H9 (cell line): ENCODE data around the gene DFFB. TPM values are rescaled to one million over a fixed set of nuclear protein-coding genes. Genes with fewer than 3 reads are reported as not detected.

Source experiments
- DNase-seq: peaks from one replicate; pipeline ENCODE4 v3.0.0-alpha.2; 2017
- H2AFZ ChIP-seq: one replicate; pipeline ENCODE4 v1.6.1; 2013; ENCODE audit warnings: mild to moderate bottlenecking, low read length, control low read depth, moderate library complexity
- H2AK5ac ChIP-seq: 2 replicates; pipeline ENCODE4 v1.6.1; 2013; ENCODE audit warnings: low read length, control low read depth, mixed read lengths; ENCODE audit not compliant: insufficient read length
- H2BK120ac ChIP-seq: one replicate; pipeline ENCODE4 v1.6.1; 2013; ENCODE audit warnings: low read depth, mild to moderate bottlenecking, low read length, control low read depth, inconsistent platforms; ENCODE audit not compliant: poor library complexity, severe bottlenecking
- H2BK12ac ChIP-seq: 2 replicates; pipeline ENCODE4 v1.6.1; 2013; ENCODE audit warnings: low read length, control low read depth, mixed read lengths, low read depth; ENCODE audit not compliant: insufficient read length
- H2BK15ac ChIP-seq: 2 replicates; pipeline ENCODE4 v1.6.1; 2013; ENCODE audit warnings: low read depth, low read length, control low read depth
- H2BK20ac ChIP-seq: one replicate; pipeline ENCODE4 v1.6.1; 2013; ENCODE audit warnings: low read depth, mild to moderate bottlenecking, low read length, control low read depth, inconsistent platforms; ENCODE audit not compliant: poor library complexity, severe bottlenecking
- H2BK5ac ChIP-seq: 2 replicates; pipeline ENCODE4 v1.6.1; 2013; ENCODE audit warnings: low read length, control low read depth, mixed read lengths; ENCODE audit not compliant: insufficient read length
- H3K14ac ChIP-seq: 2 replicates; pipeline ENCODE4 v1.6.1; 2013; ENCODE audit warnings: low read length, control low read depth; ENCODE audit not compliant: insufficient read depth
- H3K18ac ChIP-seq: 2 replicates; pipeline ENCODE4 v1.6.1; 2013; ENCODE audit warnings: low read depth, mild to moderate bottlenecking, mixed read lengths, low read length, control low read depth; ENCODE audit not compliant: insufficient read length
- H3K23ac ChIP-seq: 2 replicates; pipeline ENCODE4 v1.6.1; 2013; ENCODE audit warnings: low read length, control low read depth, mixed read lengths, low read depth; ENCODE audit not compliant: insufficient read length
- H3K23me2 ChIP-seq: 2 replicates; pipeline ENCODE4 v1.6.1; 2013; ENCODE audit warnings: low read depth, mild to moderate bottlenecking, mixed read lengths, low read length, control low read depth; ENCODE audit not compliant: insufficient read length, poor library complexity, severe bottlenecking
- H3K27ac ChIP-seq: 2 replicates; pipeline ENCODE4 v1.5.1; 2013; ENCODE audit warnings: low read length, control low read depth, mixed read lengths, low read depth; ENCODE audit not compliant: insufficient read length
- H3K27me3 ChIP-seq: 2 replicates; pipeline ENCODE4 v1.6.1; 2013; ENCODE audit warnings: low read length, control low read depth, inconsistent platforms; ENCODE audit not compliant: insufficient read depth
- H3K4ac ChIP-seq: 2 replicates; pipeline ENCODE4 v1.6.1; 2013; ENCODE audit warnings: low read depth, mild to moderate bottlenecking, control low read depth, inconsistent platforms, low read length, moderate library complexity
- H3K4me1 ChIP-seq: 2 replicates; pipeline ENCODE4 v1.6.1; 2013; ENCODE audit warnings: low read length, control low read depth, inconsistent platforms; ENCODE audit not compliant: insufficient read depth
- H3K4me2 ChIP-seq: 2 replicates; pipeline ENCODE4 v1.6.1; 2013; ENCODE audit warnings: low read length, control low read depth, mixed read lengths; ENCODE audit not compliant: insufficient read length, insufficient read depth
- H3K56ac ChIP-seq: 2 replicates; pipeline ENCODE4 v1.6.1; 2013; ENCODE audit warnings: low read depth, mild to moderate bottlenecking, mixed read lengths, low read length, control low read depth; ENCODE audit not compliant: insufficient read length
- H3K79me1 ChIP-seq: 2 replicates; pipeline ENCODE4 v1.6.1; 2013; ENCODE audit warnings: low read depth, mild to moderate bottlenecking, moderate library complexity, low read length, control low read depth, inconsistent platforms; ENCODE audit not compliant: insufficient read depth, poor library complexity, severe bottlenecking
- H3K79me2 ChIP-seq: 2 replicates; pipeline ENCODE4 v1.6.1; 2013; ENCODE audit warnings: low read length, control low read depth, inconsistent platforms; ENCODE audit not compliant: insufficient read depth
- H3K9ac ChIP-seq: 2 replicates; pipeline ENCODE4 v1.6.1; 2013; ENCODE audit warnings: low read length, control low read depth, mixed read lengths; ENCODE audit not compliant: insufficient read length; ENCODE audit errors: extremely low read depth
- H3K9me3 ChIP-seq: one replicate; pipeline ENCODE4 v1.6.1; 2013; ENCODE audit warnings: low read depth, low read length, inconsistent platforms; ENCODE audit not compliant: control insufficient read depth
- H3T11ph ChIP-seq: one replicate; pipeline ENCODE4 v1.6.1; 2013; ENCODE audit warnings: mild to moderate bottlenecking, low read length, control low read depth, inconsistent platforms
- H4K20me1 ChIP-seq: one replicate; pipeline ENCODE4 v1.6.1; 2013; ENCODE audit not compliant: control insufficient read depth, insufficient read length, insufficient read depth
- H4K5ac ChIP-seq: 2 replicates; pipeline ENCODE4 v1.6.1; 2013; ENCODE audit warnings: low read depth, mild to moderate bottlenecking, mixed read lengths, low read length, control low read depth; ENCODE audit not compliant: insufficient read length
- H4K8ac ChIP-seq: replicated peaks from 2 replicates; pipeline ENCODE4 v1.6.1; 2013; ENCODE audit warnings: low read length, control low read depth, mixed read lengths, low read depth; ENCODE audit not compliant: insufficient read length
- H4K91ac ChIP-seq: 2 replicates; pipeline ENCODE4 v1.6.1; 2013; ENCODE audit warnings: low read depth, mild to moderate bottlenecking, moderate library complexity, mixed read lengths, low read length, control low read depth; ENCODE audit not compliant: insufficient read length
- H3K27ac Mint-ChIP-seq, 3 experiments: 2 replicates in 2 of 3; 3 replicates in 1 of 3; pipeline ENCODE4 v1.8.0; 2020 to 2021; ENCODE audit warnings: mixed read lengths in 3 of 3, mild to moderate bottlenecking in 1 of 3, moderate library complexity in 1 of 3
- H3K27me3 Mint-ChIP-seq: 2 replicates; pipeline ENCODE4 v1.8.0; 2021; ENCODE audit warnings: low read depth, mild to moderate bottlenecking, moderate library complexity, mixed read lengths
- H3K36me3 Mint-ChIP-seq, 3 experiments: 2 replicates in 2 of 3; 3 replicates in 1 of 3; pipeline ENCODE4 v1.8.0; 2020 to 2021; ENCODE audit warnings: low read depth in 3 of 3, mixed read lengths in 3 of 3; ENCODE audit not compliant: insufficient read depth in 1 of 3
- H3K4me1 Mint-ChIP-seq, 2 experiments: 2 replicates each; pipeline ENCODE4 v1.8.0; 2020; ENCODE audit warnings: mixed read lengths in 2 of 2
- H3K4me3 Mint-ChIP-seq, 2 experiments: 2 replicates in 1 of 2; 3 replicates in 1 of 2; pipeline ENCODE4 v1.8.0; 2020 to 2021; ENCODE audit warnings: mild to moderate bottlenecking in 2 of 2, mixed read lengths in 2 of 2, moderate library complexity in 1 of 2
- H3K9me3 Mint-ChIP-seq, 2 experiments: 2 replicates in 1 of 2; 3 replicates in 1 of 2; pipeline ENCODE4 v1.8.0; 2020; ENCODE audit warnings: mild to moderate bottlenecking in 2 of 2, mixed read lengths in 2 of 2, moderate library complexity in 1 of 2
- WGBS: extraction: QIAGEN DNeasy Blood & Tissue Kit; methylation state at CpG from one replicate; pipeline ENCODE4 v1.1.7; 2013; ENCODE audit warnings: missing lambda C conversion rate, low lambda C conversion rate, mixed read lengths; ENCODE audit not compliant: insufficient read length; ENCODE audit errors: extremely low coverage; 5-methylcytosine and 5-hydroxymethylcytosine counted together
- total RNA-seq: library from RNA; stranded (reverse); gene quantifications from 2 replicates; pipeline ENCODE4 v1.2.1, GENCODE V29; 2021
- TF ChIP-seq, protein P1 (sequence below): fragments of 200-600 bp; sonication (generic); conservative IDR thresholded peaks from 3 replicates; pipeline ENCODE4 v1.8.0; 2021; ENCODE audit warnings: antibody characterized with exemption, mild to moderate bottlenecking

The DFFB gene
- total RNA-seq, 1 experiment from 2014 or later: 9.7 TPM

DNA sequence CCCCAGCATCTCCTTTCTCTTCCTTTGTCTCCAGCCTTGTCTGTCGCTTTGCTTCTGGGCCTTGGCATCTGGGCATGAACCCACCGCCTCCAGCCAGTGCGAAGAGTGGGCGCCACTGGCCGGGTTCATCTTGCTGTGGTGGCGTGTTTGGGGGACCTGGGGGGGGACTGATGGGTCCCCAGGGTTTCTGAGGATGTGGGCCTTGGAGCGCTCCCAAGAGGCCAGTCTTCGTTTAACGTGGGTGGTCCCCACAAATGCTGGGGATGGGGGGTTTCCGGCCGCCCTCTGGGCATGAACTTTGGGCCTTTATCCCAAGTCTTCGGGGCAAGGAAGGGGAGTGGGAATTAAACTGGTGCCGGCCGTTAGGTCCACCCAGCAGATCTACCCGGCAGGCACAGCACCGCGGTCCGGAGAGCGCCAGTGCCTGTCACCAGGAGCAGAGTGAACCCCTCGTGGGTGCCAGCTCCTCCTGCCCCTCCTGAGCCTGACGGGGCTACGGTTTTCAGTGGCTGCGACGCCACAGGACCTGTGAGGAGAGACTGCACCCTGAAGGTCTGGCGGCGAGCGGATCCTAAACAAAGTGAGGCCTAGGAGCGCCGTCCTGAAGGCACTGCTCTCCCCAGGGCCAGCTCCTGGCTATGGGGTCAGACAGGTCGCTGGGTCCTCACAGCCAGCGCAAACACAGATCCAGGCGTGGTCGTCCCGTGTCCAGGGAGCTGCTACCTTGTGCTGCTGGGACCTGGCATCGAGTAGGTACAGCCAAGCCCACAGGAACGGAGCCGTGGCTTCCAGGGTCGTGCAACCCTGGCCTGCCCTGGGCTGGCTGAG lies 54.9 kb downstream of the DFFB start:
- Histone ChIP-seq H3K79me2 (no peaks in the 10 kb centered on the region), H3T11ph (no peak overlapping the region), H2BK120ac (no peak overlapping the region), H2BK20ac (no peak overlapping the region), H2BK15ac (no peak overlapping the region), H2BK12ac (no peak overlapping the region), H3K79me1 (no peaks in the 10 kb centered on the region), H3K23me2 (no peaks in the 10 kb centered on the region), H4K8ac (no peak overlapping the region), H3K9ac (no peak overlapping the region), H3K14ac (no peak overlapping the region), H2BK5ac (no peak overlapping the region), H2AK5ac (no peak overlapping the region), H3K9me3 (no peaks in the 10 kb centered on the region), H3K18ac (no peak overlapping the region), H2AFZ (no peak overlapping the region), H3K27ac (no peak overlapping the region), H4K91ac (no peak overlapping the region), H4K5ac (no peak overlapping the region), H3K4me1 (no peaks in the 10 kb centered on the region; the same call in 1 of the 2 replicates), H3K27me3 (no peaks in the 10 kb centered on the region), H3K56ac (no peak overlapping the region), H3K4ac (no peak overlapping the region), H4K20me1 (no peaks in the 10 kb centered on the region), H3K23ac (no peak overlapping the region), H3K4me2 (no peak overlapping the region)
- H3K27ac Mint-ChIP-seq: no peak overlapping the region; a peak in 1 of 7 replicates
- TF ChIP-seq, protein P1, sequence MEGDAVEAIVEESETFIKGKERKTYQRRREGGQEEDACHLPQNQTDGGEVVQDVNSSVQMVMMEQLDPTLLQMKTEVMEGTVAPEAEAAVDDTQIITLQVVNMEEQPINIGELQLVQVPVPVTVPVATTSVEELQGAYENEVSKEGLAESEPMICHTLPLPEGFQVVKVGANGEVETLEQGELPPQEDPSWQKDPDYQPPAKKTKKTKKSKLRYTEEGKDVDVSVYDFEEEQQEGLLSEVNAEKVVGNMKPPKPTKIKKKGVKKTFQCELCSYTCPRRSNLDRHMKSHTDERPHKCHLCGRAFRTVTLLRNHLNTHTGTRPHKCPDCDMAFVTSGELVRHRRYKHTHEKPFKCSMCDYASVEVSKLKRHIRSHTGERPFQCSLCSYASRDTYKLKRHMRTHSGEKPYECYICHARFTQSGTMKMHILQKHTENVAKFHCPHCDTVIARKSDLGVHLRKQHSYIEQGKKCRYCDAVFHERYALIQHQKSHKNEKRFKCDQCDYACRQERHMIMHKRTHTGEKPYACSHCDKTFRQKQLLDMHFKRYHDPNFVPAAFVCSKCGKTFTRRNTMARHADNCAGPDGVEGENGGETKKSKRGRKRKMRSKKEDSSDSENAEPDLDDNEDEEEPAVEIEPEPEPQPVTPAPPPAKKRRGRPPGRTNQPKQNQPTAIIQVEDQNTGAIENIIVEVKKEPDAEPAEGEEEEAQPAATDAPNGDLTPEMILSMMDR: no peak
- H3K9me3 Mint-ChIP-seq: no peaks in the 10 kb centered on the region
- no CpG with 5 or more reads among the region's 38 CpGs for WGBS
- H3K27me3 Mint-ChIP-seq: peaks cover 5% of the 10 kb centered on the region
- DNase-seq: no peak
- peaks cover 9 to 12% of the 10 kb centered on the region in 2 experiments for H3K4me1 Mint-ChIP-seq
- no peaks in the 10 kb centered on the region; a peak in 1 of 7 replicates for H3K36me3 Mint-ChIP-seq
- H3K4me3 Mint-ChIP-seq: no peak overlapping the region
